ENCODE data around the gene TRAF1. TPM values are rescaled to one million over a fixed set of nuclear protein-coding genes. Genes with fewer than 3 reads are reported as not detected.

Gene TRAF1
- total and polyA plus RNA-seq, 2 donors (not counting 1 experiment from before 2014, with no cell fraction given) = 0.58 to 3.8 TPM

DNA sequence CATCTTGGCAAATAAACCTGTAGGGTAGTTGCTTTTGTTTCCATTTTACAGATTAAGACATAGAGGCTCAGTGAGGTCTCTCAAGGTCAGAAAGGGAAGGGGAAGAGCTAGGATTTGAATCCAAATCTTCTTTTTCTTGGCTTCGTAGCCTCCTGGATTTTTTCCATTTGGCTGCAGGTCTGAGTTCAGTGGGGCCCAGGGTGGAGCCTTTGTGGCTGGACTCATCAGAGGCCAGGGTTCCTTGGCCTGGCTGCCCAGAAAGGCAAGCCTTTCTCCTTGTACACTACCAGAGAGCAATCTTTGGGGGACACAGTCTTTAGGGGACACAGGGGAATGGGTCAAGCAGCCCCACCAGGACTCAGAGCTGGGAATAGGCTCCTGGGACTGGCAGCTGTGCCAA is 10.5 kb upstream of the TRAF1 start:
- H3K4me3 ChIP-seq (replicated peaks in 1 of 4; ENCODE audit: control extremely low read depth in 1 of 4, insufficient read depth in 1 of 4, low read depth in 3 of 4, low read length in 4 of 4) = no peak overlapping the region
- H2AFZ ChIP-seq (ENCODE audit: low read length) = no peak overlapping the region
- no peaks in the 10 kb centered on the region for H3K79me2 ChIP-seq (ENCODE audit: control insufficient read depth, insufficient read depth, low read length)
- TF ChIP-seq EZH2 (IDR thresholded peaks at IDR 0.05; ENCODE audit: low read length, missing control alignments) (no peak), CTCF (conservative IDR thresholded peaks at IDR 0.05 in 1 of 2, IDR thresholded peaks at IDR 0.05 in 1 of 2; ENCODE audit: low read depth in 1 of 2, low read length in 2 of 2) (no peak)
- peak in 1 of 2 donors; percentile 23 for DNase-seq (ENCODE audit: low read depth in 2 of 2)
- H3K36me3 ChIP-seq (ENCODE audit: control insufficient read depth, insufficient read depth, low read length) = no peaks in the 10 kb centered on the region
- H3K27ac ChIP-seq (ENCODE audit: insufficient read depth, low read length) = peak overlapping the region; percentile 13
- no peak overlapping the region for H3K9ac ChIP-seq (ENCODE audit: insufficient read depth, low read length)
- H3K4me2 ChIP-seq (ENCODE audit: extremely low read depth, insufficient read depth, low read length) = peak overlapping the region; percentile 37
- no peaks in the 10 kb centered on the region for H3K9me3 ChIP-seq (ENCODE audit: control insufficient read depth, insufficient read depth, low read depth, low read length)
- no peaks in the 10 kb centered on the region for H3K27me3 ChIP-seq (ENCODE audit: control insufficient read depth, insufficient read depth, low read length)
- H3K4me1 ChIP-seq (ENCODE audit: control insufficient read depth, extremely low read depth, insufficient read depth, low read length) = peaks cover 27% of the 10 kb centered on the region
- no peaks in the 10 kb centered on the region for H4K20me1 ChIP-seq (ENCODE audit: control insufficient read depth, extremely low read depth, insufficient read depth, low read length)

DNA sequence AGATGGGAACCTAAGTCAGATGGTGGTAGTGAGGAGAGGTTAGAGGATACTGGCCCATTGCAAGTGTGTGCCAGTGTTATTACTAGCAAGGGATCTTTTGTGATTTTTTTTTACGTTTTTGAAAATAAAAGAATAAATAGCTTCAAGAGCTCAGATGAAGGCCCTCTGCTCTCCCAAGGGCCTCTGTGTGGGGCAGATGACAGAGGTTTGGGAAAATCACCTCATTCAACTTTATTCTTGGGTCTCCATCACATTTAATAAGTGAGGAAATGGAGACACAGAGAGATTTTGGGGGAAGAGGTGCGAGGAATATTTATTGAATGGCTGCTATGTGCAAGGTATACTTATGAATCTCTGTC is 10.1 kb upstream of the TRAF1 start:
- Histone ChIP-seq H2AFZ (ENCODE audit: low read length) (no peak overlapping the region), H3K27ac (ENCODE audit: insufficient read depth, low read length) (no peak overlapping the region), H3K27me3 (ENCODE audit: control insufficient read depth, insufficient read depth, low read length) (no peaks in the 10 kb centered on the region), H3K4me3 (replicated peaks in 1 of 4; ENCODE audit: control extremely low read depth in 1 of 4, insufficient read depth in 1 of 4, low read depth in 3 of 4, low read length in 4 of 4) (no peak overlapping the region), H3K9me3 (ENCODE audit: control insufficient read depth, insufficient read depth, low read depth, low read length) (no peaks in the 10 kb centered on the region), H3K9ac (ENCODE audit: insufficient read depth, low read length) (no peak overlapping the region), H3K4me1 (ENCODE audit: control insufficient read depth, extremely low read depth, insufficient read depth, low read length) (peaks cover 31% of the 10 kb centered on the region), H3K36me3 (ENCODE audit: control insufficient read depth, insufficient read depth, low read length) (no peaks in the 10 kb centered on the region), H3K4me2 (ENCODE audit: extremely low read depth, insufficient read depth, low read length) (no peak overlapping the region), H3K79me2 (ENCODE audit: control insufficient read depth, insufficient read depth, low read length) (no peaks in the 10 kb centered on the region), H4K20me1 (ENCODE audit: control insufficient read depth, extremely low read depth, insufficient read depth, low read length) (no peaks in the 10 kb centered on the region)
- DNase-seq (ENCODE audit: low read depth in 2 of 2) = no peak
- no peak for TF ChIP-seq EZH2 (IDR thresholded peaks at IDR 0.05; ENCODE audit: low read length, missing control alignments)
- TF ChIP-seq CTCF (conservative IDR thresholded peaks at IDR 0.05 in 1 of 2, IDR thresholded peaks at IDR 0.05 in 1 of 2; ENCODE audit: low read depth in 1 of 2, low read length in 2 of 2) = no peak

DNA sequence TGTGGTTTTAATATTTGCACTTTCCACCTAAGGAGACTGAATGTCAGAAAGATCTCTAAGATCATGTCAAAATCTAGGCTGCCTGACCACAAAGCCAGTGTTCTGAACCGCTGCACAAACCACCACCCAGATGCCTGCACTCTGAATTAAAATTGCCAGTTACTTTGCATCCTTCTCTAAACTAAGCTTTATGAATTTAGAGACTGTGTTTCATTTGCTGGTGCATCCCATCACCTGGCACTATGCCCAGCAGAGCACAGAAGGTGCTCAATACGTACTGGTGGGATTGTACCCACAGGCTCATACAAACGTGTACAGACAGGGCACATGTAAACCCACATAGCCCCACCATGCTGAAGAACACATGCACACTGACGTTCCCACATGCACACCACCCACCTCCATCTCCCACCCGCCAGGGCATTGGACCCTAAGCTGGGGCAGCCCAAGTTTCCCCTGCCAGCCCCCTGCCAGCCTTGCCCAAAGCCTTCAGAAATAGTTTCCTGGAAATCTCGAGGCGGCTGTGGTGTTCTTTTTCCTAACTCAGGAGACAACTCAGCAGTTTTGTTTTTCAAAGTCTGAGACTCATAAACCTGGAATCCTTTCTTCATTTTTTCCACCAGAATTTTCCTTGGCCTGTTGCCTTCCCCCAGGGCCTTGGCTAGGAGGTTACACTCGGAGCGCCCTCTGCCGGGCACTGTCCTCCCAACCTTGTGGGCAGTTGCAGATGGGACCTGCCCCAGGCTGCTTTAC is 9.6 kb upstream of the TRAF1 start:
- Histone ChIP-seq H3K27me3 (ENCODE audit: control insufficient read depth, insufficient read depth, low read length) (no peaks in the 10 kb centered on the region), H3K4me1 (ENCODE audit: control insufficient read depth, extremely low read depth, insufficient read depth, low read length) (peaks cover 33% of the 10 kb centered on the region), H3K36me3 (ENCODE audit: control insufficient read depth, insufficient read depth, low read length) (no peaks in the 10 kb centered on the region), H2AFZ (ENCODE audit: low read length) (peak overlapping the region; percentile 13), H3K79me2 (ENCODE audit: control insufficient read depth, insufficient read depth, low read length) (no peaks in the 10 kb centered on the region), H3K9me3 (ENCODE audit: control insufficient read depth, insufficient read depth, low read depth, low read length) (no peaks in the 10 kb centered on the region), H3K4me3 (replicated peaks in 1 of 4; ENCODE audit: control extremely low read depth in 1 of 4, insufficient read depth in 1 of 4, low read depth in 3 of 4, low read length in 4 of 4) (peak overlapping the region; percentile 9 to 45 (median 36)), H3K9ac (ENCODE audit: insufficient read depth, low read length) (no peak overlapping the region), H3K27ac (ENCODE audit: insufficient read depth, low read length) (peak overlapping the region; percentile 77), H3K4me2 (ENCODE audit: extremely low read depth, insufficient read depth, low read length) (peak overlapping the region; percentile 96), H4K20me1 (ENCODE audit: control insufficient read depth, extremely low read depth, insufficient read depth, low read length) (no peaks in the 10 kb centered on the region)
- peak; percentile 91 to 97 for DNase-seq (ENCODE audit: low read depth in 2 of 2)
- TF ChIP-seq EZH2 (IDR thresholded peaks at IDR 0.05; ENCODE audit: low read length, missing control alignments) (no peak), CTCF (conservative IDR thresholded peaks at IDR 0.05 in 1 of 2, IDR thresholded peaks at IDR 0.05 in 1 of 2; ENCODE audit: low read depth in 1 of 2, low read length in 2 of 2) (peak; percentile 94)
